Liver (tissue), 3 donors: Measurements from ENCODE around the gene C2CD2.

Experiments used
- EGR1 ChIP-seq, 2 donors: IDR thresholded peaks; 2 replicates each; pipeline ENCODE4 v1.6.1; 2016 to 2018; ENCODE audit warnings: antibody characterized with exemption in 2 of 2, low read depth in 2 of 2
- GABPA ChIP-seq, 2 donors: IDR thresholded peaks in 1 of 2; conservative IDR thresholded peaks in 1 of 2; 2 replicates each; pipeline ENCODE4 v1.6.1; 2016; ENCODE audit warnings: antibody characterized with exemption in 2 of 2, mild to moderate bottlenecking in 1 of 2, moderate library complexity in 1 of 2
- YY1 ChIP-seq: IDR thresholded peaks from 2 replicates; pipeline ENCODE4 v1.6.1; 2016; ENCODE audit warnings: antibody characterized with exemption, mild to moderate bottlenecking
- ZBTB33 ChIP-seq: IDR thresholded peaks from 2 replicates; pipeline ENCODE4 v1.6.1; 2016; ENCODE audit warnings: antibody characterized with exemption
- TF ChIP-seq, protein P1 (sequence below): IDR thresholded peaks from 2 replicates; pipeline ENCODE4 v1.6.1; 2016; ENCODE audit warnings: antibody characterized with exemption, mild to moderate bottlenecking
- TF ChIP-seq, protein P2 (sequence below): fragments of 150-350 bp; IDR thresholded peaks from 2 replicates; pipeline ENCODE4 v1.5.1; 2017; ENCODE audit warnings: improper control_type of control experiment, low read depth, low read length; ENCODE audit not compliant: missing input control
- donor health status: healthy.
- donor health status: healthy.

GRCh38 chr21:41852151-41852928 lies 101.5 kb downstream of the C2CD2 start:
- TF ChIP-seq, protein P1, sequence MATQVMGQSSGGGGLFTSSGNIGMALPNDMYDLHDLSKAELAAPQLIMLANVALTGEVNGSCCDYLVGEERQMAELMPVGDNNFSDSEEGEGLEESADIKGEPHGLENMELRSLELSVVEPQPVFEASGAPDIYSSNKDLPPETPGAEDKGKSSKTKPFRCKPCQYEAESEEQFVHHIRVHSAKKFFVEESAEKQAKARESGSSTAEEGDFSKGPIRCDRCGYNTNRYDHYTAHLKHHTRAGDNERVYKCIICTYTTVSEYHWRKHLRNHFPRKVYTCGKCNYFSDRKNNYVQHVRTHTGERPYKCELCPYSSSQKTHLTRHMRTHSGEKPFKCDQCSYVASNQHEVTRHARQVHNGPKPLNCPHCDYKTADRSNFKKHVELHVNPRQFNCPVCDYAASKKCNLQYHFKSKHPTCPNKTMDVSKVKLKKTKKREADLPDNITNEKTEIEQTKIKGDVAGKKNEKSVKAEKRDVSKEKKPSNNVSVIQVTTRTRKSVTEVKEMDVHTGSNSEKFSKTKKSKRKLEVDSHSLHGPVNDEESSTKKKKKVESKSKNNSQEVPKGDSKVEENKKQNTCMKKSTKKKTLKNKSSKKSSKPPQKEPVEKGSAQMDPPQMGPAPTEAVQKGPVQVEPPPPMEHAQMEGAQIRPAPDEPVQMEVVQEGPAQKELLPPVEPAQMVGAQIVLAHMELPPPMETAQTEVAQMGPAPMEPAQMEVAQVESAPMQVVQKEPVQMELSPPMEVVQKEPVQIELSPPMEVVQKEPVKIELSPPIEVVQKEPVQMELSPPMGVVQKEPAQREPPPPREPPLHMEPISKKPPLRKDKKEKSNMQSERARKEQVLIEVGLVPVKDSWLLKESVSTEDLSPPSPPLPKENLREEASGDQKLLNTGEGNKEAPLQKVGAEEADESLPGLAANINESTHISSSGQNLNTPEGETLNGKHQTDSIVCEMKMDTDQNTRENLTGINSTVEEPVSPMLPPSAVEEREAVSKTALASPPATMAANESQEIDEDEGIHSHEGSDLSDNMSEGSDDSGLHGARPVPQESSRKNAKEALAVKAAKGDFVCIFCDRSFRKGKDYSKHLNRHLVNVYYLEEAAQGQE: no peak
- TF ChIP-seq ZBTB33 (no peak), GABPA (IDR thresholded peaks at IDR 0.05 in 1 of 2, conservative IDR thresholded peaks at IDR 0.05 in 1 of 2) (no peak), EGR1 (IDR thresholded peaks at IDR 0.05; ENCODE audit: low read depth in 2 of 2) (no peak), YY1 (no peak)
- TF ChIP-seq, protein P2, sequence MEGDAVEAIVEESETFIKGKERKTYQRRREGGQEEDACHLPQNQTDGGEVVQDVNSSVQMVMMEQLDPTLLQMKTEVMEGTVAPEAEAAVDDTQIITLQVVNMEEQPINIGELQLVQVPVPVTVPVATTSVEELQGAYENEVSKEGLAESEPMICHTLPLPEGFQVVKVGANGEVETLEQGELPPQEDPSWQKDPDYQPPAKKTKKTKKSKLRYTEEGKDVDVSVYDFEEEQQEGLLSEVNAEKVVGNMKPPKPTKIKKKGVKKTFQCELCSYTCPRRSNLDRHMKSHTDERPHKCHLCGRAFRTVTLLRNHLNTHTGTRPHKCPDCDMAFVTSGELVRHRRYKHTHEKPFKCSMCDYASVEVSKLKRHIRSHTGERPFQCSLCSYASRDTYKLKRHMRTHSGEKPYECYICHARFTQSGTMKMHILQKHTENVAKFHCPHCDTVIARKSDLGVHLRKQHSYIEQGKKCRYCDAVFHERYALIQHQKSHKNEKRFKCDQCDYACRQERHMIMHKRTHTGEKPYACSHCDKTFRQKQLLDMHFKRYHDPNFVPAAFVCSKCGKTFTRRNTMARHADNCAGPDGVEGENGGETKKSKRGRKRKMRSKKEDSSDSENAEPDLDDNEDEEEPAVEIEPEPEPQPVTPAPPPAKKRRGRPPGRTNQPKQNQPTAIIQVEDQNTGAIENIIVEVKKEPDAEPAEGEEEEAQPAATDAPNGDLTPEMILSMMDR: no peak
